HL-60 (cell line): Measurements from ENCODE around the gene LPCAT1.

Experiments
- CTCF ChIP-seq: IDR thresholded peaks from one replicate; pipeline ENCODE4 v1.5.1; 2011; ENCODE audit warnings: low read length, control low read depth, inconsistent platforms; ENCODE audit not compliant: insufficient read depth
- GABPA ChIP-seq: IDR thresholded peaks from 2 replicates; pipeline ENCODE4 v1.6.1; 2012; ENCODE audit warnings: low read depth
- REST ChIP-seq: IDR thresholded peaks from 2 replicates; pipeline ENCODE4 v1.6.1; 2012; ENCODE audit warnings: low read depth; ENCODE audit not compliant: insufficient replicate concordance
- SPI1 ChIP-seq: IDR thresholded peaks from 2 replicates; pipeline ENCODE4 v1.6.1; 2012; ENCODE audit warnings: low read depth, mild to moderate bottlenecking, borderline replicate concordance

GRCh38 chr5:1473746-1474145 lies 50.0 kb downstream of the LPCAT1 start:
- TF ChIP-seq CTCF (no peak), SPI1 (no peak), GABPA (no peak), REST (no peak)
